ENCODE measurements around the gene ASB13.

Gene ASB13

DNA sequence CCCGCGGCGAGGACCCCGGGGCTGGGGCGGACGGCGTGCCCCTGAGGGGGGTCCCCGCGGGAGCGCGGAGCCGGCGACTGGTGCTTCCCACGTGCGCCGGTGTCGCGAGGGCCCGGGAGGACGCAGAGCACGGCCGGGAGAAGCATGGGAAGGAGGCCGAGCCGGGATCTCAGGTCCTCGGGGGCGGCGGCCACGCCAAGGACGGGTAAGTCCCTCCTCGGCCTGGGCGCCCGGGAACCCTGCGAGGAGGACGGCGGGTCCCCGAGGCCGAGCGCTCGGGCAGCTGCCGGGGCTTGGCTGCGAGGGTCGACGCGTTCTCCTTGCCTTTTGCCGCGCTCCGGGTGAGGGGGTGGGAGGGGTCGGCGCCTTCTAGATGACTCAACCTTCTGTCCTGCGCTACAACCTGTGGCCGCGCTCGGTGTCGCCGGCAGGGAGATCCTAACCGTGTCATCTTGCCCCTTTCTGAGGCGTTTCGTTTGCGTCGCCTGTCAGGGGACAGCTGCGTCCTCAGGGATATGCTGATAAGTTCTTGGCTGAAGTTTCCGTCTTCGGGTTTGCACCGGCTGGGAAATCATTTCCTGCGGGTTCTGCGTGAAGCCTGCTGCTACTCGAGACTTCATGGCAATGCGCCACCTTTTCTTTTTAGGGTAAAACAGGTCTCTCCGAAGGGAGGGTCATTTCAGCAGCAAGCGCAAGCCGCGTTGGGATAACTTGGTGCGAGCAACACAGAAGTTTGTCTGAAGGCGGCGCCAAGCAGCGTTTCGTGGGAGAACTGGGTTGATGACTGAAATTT is 18.8 kb upstream of the ASB13 start:
- Histone ChIP-seq H3K4me1 (ENCODE audit: insufficient read depth, low read length) (peaks cover 8% of the 10 kb centered on the region), H3K4me3 (ENCODE audit: low read length) (peak overlapping the region; percentile 92), H2AFZ (ENCODE audit: low read depth, low read length) (peak overlapping the region; percentile 56), H3K9me3 (ENCODE audit: low read length) (no peaks in the 10 kb centered on the region), H3K27me3 (ENCODE audit: insufficient read depth, low read length) (no peaks in the 10 kb centered on the region), H3K36me3 (ENCODE audit: insufficient read depth, low read length) (no peaks in the 10 kb centered on the region)

- no peaks in the 10 kb centered on the region for H3K27me3 ChIP-seq (ENCODE audit: insufficient read depth, low read length)
- H3K4me1 ChIP-seq (ENCODE audit: insufficient read depth, low read length): peaks cover 8% of the 10 kb centered on the region
- peak within 1 kb of the TSS; percentile 56 for H2AFZ ChIP-seq (ENCODE audit: low read depth, low read length)
- H3K4me3 ChIP-seq (ENCODE audit: low read length): peak within 1 kb of the TSS; percentile 92
- no peaks in the 10 kb centered on the region for H3K9me3 ChIP-seq (ENCODE audit: low read length)
- H3K36me3 ChIP-seq (ENCODE audit: insufficient read depth, low read length): no peaks in the 10 kb centered on the region
These were observed 18.0 kb upstream of the ASB13 start, which contains the start of gene TASOR2 for GRCh38 chr10:5684318-5684970. Gene TASOR2, plus strand, starts transcription at chr10:5684838. Its CDS starts 35,805 bp downstream, at chr10:5720643.

DNA sequence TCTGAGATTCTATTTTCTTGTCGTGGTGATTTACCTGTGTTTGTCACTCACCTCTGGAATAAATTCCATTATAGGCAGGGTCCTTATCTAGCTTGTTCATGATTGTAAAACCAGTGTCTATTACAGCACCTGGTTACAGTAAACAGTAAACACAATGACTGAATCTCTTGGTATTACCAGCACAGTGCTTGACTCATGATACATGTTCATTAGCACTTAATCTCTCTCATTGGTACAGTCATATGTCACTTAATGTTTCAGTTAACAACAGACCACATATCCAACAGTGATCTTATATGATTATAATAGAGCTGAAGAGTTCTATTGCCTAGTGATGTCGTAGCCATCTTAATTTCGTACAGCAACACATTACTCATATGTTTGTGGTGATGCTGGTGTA is 16.7 kb upstream of the ASB13 start:
- H3K4me3 ChIP-seq (ENCODE audit: low read length): no peak overlapping the region
- no peak overlapping the region for H2AFZ ChIP-seq (ENCODE audit: low read depth, low read length)
- no peaks in the 10 kb centered on the region for H3K9me3 ChIP-seq (ENCODE audit: low read length)
- H3K4me1 ChIP-seq (ENCODE audit: insufficient read depth, low read length): peaks cover 8% of the 10 kb centered on the region
- H3K36me3 ChIP-seq (ENCODE audit: insufficient read depth, low read length): no peaks in the 10 kb centered on the region
- H3K27me3 ChIP-seq (ENCODE audit: insufficient read depth, low read length): peaks cover 5% of the 10 kb centered on the region

GRCh38 chr10:5681930-5682329 is 15.5 kb upstream of the ASB13 start:
- H3K36me3 ChIP-seq (ENCODE audit: insufficient read depth, low read length): no peaks in the 10 kb centered on the region
- H3K4me3 ChIP-seq (ENCODE audit: low read length): no peak overlapping the region
- peaks cover 8% of the 10 kb centered on the region for H3K4me1 ChIP-seq (ENCODE audit: insufficient read depth, low read length)
- no peak overlapping the region for H2AFZ ChIP-seq (ENCODE audit: low read depth, low read length)
- peaks cover 7% of the 10 kb centered on the region for H3K27me3 ChIP-seq (ENCODE audit: insufficient read depth, low read length)
- H3K9me3 ChIP-seq (ENCODE audit: low read length): no peaks in the 10 kb centered on the region

DNA sequence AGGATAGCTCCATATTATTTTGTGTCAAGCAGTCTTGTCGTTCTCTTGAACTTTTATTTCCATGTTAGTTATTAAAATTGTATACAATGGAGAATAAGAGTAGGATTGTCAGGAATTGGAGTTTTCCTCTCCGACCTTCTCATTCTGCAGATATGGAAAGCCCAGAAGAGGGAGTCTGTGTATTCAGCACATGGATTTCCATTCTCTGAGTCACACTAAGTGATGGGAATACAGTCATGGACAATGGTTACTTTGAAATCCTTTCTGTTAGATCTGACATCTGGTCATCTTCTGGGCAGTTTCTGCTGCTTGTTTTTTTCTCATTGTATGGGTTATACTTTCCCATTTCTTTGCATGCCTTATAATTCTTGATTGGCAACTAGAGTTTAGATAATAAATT is 13.2 kb upstream of the ASB13 start:
- no peak overlapping the region for H2AFZ ChIP-seq (ENCODE audit: low read depth, low read length)
- H3K9me3 ChIP-seq (ENCODE audit: low read length): no peaks in the 10 kb centered on the region
- H3K36me3 ChIP-seq (ENCODE audit: insufficient read depth, low read length): no peaks in the 10 kb centered on the region
- no peak overlapping the region for H3K4me3 ChIP-seq (ENCODE audit: low read length)
- H3K4me1 ChIP-seq (ENCODE audit: insufficient read depth, low read length): no peaks in the 10 kb centered on the region
- H3K27me3 ChIP-seq (ENCODE audit: insufficient read depth, low read length): peaks cover 10% of the 10 kb centered on the region

GRCh38 chr10:5679037-5679435 is 12.6 kb upstream of the ASB13 start:
- Histone ChIP-seq H3K36me3 (ENCODE audit: insufficient read depth, low read length) (no peaks in the 10 kb centered on the region), H3K4me3 (ENCODE audit: low read length) (no peak overlapping the region), H3K4me1 (ENCODE audit: insufficient read depth, low read length) (no peaks in the 10 kb centered on the region), H3K27me3 (ENCODE audit: insufficient read depth, low read length) (peaks cover 10% of the 10 kb centered on the region), H3K9me3 (ENCODE audit: low read length) (no peaks in the 10 kb centered on the region), H2AFZ (ENCODE audit: low read depth, low read length) (no peak overlapping the region)

- Histone ChIP-seq H3K27me3 (ENCODE audit: insufficient read depth, low read length) (peaks cover 10% of the 10 kb centered on the region), H3K4me1 (ENCODE audit: insufficient read depth, low read length) (no peaks in the 10 kb centered on the region), H3K9me3 (ENCODE audit: low read length) (no peaks in the 10 kb centered on the region), H3K36me3 (ENCODE audit: insufficient read depth, low read length) (no peaks in the 10 kb centered on the region), H2AFZ (ENCODE audit: low read depth, low read length) (no peak overlapping the region), H3K4me3 (ENCODE audit: low read length) (no peak overlapping the region)
These were observed 12.1 kb upstream of the ASB13 start for GRCh38 chr10:5678397-5679036.

DNA sequence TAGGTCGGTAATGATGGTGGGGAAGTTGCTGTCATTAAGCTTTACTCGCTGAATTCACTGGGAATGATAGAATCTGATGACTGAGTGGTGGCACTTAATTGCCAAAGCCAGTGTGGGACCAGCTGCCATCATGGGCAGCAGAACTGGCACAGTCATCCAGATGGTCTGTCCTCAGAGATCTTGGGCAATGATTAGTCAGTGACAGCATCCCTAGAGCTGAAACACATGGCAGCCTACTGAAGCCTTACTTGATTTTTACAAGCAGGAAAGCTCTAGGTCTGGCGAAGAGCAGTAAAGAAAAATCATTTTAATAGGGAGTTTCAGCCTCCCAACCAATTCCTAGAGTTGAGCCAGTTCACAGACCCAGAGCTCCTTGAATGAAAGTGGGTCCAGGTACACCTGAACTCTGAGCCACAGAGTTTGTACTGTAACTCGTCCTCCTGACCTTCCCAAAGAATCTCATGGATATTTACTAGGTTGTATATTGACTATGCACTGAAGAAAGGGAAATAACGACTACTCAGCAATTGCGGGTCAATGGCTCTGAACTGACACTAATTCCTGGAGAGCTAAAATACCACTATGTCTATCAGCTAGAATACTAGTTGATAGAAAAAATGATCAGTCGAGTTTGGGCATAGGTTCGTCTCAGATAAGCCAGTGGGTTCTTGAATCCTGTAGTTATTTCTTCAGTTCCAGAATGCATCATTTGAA is 4.4 kb upstream of the ASB13 start:
- no peak overlapping the region for H2AFZ ChIP-seq (ENCODE audit: low read depth, low read length)
- peaks cover 3% of the 10 kb centered on the region for H3K9me3 ChIP-seq (ENCODE audit: low read length)
- H3K4me3 ChIP-seq (ENCODE audit: low read length): no peak overlapping the region
- peaks cover 8% of the 10 kb centered on the region for H3K4me1 ChIP-seq (ENCODE audit: insufficient read depth, low read length)
- H3K27me3 ChIP-seq (ENCODE audit: insufficient read depth, low read length): no peaks in the 10 kb centered on the region
- H3K36me3 ChIP-seq (ENCODE audit: insufficient read depth, low read length): no peaks in the 10 kb centered on the region

- H3K4me1 ChIP-seq (ENCODE audit: insufficient read depth, low read length): peaks cover 14% of the 10 kb centered on the region
These were observed 3.2 kb upstream of the ASB13 start for GRCh38 chr10:5669604-5670003.

DNA sequence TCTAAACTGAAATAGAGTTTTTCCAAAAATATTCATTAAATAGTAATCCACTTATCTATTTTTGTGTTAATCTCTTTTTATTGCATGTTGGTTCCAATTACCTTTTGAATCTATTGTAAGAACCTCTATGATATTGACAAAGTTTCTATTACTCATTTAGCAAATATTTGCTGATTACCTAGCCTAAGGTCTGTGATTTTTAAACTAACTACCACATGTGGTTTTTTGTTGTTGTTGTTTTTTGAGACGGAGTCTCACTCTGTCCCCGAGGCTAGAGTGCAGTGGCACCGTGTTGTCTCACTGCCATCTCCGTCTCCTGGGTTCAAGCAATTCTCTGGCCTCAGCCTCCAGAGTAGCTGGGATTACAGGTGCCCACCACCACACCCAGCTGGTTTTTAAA is 2.0 kb upstream of the ASB13 start:
- Histone ChIP-seq H2AFZ (ENCODE audit: low read depth, low read length) (no peak overlapping the region), H3K4me1 (ENCODE audit: insufficient read depth, low read length) (peaks cover 14% of the 10 kb centered on the region), H3K27me3 (ENCODE audit: insufficient read depth, low read length) (no peaks in the 10 kb centered on the region), H3K4me3 (ENCODE audit: low read length) (no peak overlapping the region), H3K9me3 (ENCODE audit: low read length) (peaks cover 3% of the 10 kb centered on the region), H3K36me3 (ENCODE audit: insufficient read depth, low read length) (no peaks in the 10 kb centered on the region)

More at GRCh38 chr10:5669604-5670003, 3.2 kb upstream of the ASB13 start:
- H3K9me3 ChIP-seq (ENCODE audit: low read length): peaks cover 3% of the 10 kb centered on the region
- no peak overlapping the region for H2AFZ ChIP-seq (ENCODE audit: low read depth, low read length)
- H3K27me3 ChIP-seq (ENCODE audit: insufficient read depth, low read length): no peaks in the 10 kb centered on the region
- no peak overlapping the region for H3K4me3 ChIP-seq (ENCODE audit: low read length)
- no peaks in the 10 kb centered on the region for H3K36me3 ChIP-seq (ENCODE audit: insufficient read depth, low read length)

DNA sequence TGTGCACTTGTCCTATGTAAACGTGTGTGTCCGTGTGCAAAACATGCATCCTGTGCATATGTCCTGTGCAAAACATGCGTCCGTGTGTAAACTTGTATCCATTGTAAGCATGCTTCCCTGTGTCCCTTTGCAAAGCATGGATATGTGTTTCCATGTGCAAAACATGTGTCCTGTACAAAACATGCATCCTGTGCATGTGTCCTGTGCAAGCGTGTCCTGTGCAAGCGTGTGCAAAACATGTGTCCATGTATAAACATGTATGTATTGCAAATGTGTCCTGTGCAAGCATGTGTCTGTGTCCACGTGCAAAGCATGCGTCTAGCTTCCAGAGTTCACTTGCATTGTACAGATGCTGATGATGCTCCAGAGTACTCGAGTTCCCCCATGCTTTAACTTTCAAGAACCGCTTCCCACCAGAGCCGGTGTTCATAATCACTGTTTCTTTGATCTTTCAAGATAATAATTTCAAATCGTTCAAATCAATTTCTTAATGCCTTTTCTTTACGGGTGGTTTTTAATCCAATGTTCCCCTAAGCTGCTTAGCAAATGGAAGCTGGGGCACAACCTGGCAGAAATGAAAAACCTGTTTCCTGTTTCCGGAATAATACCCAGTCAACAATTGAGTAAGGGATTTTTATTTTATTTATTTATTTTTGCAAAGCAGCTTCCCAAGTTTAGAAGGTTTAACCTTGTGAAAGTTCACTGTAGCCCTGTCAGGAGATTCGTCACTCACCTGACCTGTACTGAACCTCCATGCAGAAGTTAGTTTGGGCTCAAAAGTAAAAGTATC is 641 bp upstream of the ASB13 start:
- Histone ChIP-seq H2AFZ (ENCODE audit: low read depth, low read length) (peak overlapping the region; percentile 97), H3K27me3 (ENCODE audit: insufficient read depth, low read length) (no peaks in the 10 kb centered on the region), H3K4me1 (ENCODE audit: insufficient read depth, low read length) (peaks cover 14% of the 10 kb centered on the region), H3K36me3 (ENCODE audit: insufficient read depth, low read length) (no peaks in the 10 kb centered on the region), H3K9me3 (ENCODE audit: low read length) (peaks cover 2% of the 10 kb centered on the region), H3K4me3 (ENCODE audit: low read length) (peak overlapping the region; percentile 58)

GRCh38 chr10:5665373-5666007 is 905 bp downstream of the ASB13 start:
- Histone ChIP-seq H2AFZ (ENCODE audit: low read depth, low read length) (peak overlapping the region; percentile 97), H3K4me3 (ENCODE audit: low read length) (peak overlapping the region; percentile 58), H3K9me3 (ENCODE audit: low read length) (no peaks in the 10 kb centered on the region), H3K36me3 (ENCODE audit: insufficient read depth, low read length) (no peaks in the 10 kb centered on the region), H3K27me3 (ENCODE audit: insufficient read depth, low read length) (no peaks in the 10 kb centered on the region), H3K4me1 (ENCODE audit: insufficient read depth, low read length) (peaks cover 14% of the 10 kb centered on the region)
